ENCODE data around the gene GPR17. TPM values are rescaled to one million over a fixed set of nuclear protein-coding genes. Genes with fewer than 3 reads are reported as not detected.

GPR17 gene, protein sequence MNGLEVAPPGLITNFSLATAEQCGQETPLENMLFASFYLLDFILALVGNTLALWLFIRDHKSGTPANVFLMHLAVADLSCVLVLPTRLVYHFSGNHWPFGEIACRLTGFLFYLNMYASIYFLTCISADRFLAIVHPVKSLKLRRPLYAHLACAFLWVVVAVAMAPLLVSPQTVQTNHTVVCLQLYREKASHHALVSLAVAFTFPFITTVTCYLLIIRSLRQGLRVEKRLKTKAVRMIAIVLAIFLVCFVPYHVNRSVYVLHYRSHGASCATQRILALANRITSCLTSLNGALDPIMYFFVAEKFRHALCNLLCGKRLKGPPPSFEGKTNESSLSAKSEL
- 0.06 to 0.08 TPM (median 0.07 TPM) in 3 of 5 replicates, not detected in the others for total RNA-seq (2022; extraction: Qiagen RNA extraction)

DNA sequence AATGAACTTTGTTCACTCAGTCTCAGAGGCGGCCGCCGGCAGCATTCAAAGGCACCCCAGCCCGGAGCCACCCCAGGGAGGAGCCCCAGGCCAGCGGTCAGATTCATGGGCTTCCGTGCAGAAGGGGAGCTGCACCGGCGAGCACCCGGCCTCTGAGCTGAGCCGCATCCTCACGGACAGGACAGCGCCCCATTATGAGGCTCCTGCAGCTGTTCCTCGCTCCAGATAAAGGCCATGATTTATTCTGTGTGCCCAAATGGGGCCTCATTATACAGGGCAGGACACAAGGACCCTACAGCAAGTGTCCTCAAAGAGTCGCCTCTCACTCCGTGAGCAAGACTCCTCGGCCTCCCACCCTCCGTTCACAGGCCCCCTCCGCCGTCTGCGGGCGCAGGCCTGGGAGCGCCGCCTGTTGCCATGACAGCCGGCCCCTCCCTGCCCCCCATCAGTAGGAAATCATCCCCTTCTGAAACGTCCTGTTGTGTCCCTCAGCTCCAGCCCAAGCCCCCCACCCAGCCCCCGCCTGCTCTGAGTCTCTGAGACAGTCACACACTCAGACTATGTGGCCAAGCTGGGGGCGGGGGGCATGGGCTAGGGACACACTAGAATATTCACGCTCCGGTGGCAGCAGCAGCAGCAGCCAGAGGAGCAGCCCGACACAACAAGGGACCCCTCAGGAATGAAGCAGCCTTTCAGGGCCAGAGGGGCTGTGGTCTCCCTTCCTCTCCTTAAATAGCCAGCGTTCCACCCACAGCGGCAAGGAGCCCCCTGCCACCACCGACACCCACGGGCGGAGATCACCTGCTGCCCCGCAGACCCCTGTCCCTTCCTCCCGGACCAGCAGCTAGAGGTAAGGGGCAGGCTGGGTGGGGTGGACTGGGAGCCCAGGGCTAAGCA lies at the start of gene GPR17:
Gene GPR17 (plus strand): TSS at position 759 of the 897 bp plus-strand sequence. CDS start 4,583 bp downstream, outside the sequence.

DNA sequence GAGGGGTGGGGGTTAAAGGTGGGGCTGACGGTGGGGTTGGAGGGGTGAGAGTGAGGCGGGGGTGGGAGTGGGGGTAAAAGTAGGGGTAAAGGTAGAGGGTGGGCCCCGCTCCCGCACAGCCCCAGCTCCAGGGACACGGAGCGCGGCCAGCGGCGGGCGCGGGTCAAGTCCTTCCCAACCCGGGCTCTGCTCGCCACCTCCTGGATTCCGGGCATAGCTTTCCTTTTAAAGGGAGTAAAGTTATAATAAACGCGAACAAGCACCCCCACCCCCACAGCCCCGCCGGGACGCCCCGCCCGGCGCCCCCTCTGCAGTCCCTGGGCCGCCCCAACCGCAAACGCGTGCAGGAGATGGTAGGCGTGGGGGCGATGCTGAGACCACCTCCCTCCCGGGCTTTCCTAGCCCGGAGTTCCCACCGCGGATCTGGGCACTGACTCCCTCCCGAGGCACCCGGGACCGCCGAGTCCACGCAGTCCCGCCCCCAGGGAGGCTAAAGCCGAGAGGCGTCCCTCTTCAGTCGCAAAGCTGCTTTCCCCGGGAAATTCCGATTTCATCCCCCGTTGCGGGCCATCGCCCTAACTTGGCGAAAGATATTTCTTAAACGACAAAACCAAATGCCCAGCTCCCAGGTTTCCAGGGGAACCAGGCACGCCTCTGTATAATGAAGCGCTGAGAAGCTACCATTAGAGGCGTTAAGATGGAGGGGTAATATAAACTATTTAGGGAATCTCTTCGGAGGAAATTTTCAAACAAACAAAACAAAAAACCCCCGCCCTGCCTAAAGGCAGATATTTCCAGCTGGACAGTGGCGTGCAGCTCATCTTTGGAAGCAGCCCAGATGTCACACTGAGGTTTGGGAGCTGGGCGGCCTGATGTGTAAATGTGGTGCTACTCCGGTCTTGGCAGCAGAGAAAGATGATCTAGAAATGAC lies 29.6 kb downstream of the GPR17 start, which contains the start of gene LIMS2:
Gene LIMS2 (minus strand): TSS at position 200 of the 931 bp plus-strand sequence. CDS start 506 bp downstream, outside the sequence.

DNA sequence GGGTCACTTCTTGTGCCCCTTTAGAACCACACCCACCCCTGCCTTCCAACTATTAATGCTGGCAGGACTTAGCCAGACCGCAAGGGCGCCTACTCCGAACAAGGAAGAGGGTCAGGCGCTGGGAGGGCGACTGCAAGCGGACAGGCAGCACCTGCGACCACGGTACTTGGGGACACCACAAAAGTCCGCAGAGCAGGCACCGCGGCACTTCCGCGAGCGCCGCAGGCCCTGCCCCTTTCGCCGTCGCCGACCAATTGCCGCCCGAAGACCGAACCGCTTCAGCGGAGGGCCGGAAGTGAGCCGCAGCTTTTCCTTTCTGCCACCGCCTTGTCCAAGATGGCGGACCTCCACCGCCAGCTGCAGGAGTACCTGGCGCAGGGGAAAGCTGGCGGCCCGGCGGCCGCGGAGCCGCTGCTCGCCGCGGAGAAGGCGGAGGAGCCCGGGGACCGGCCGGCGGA lies 55.3 kb downstream of the GPR17 start, which contains the start of gene SFT2D3:
Gene SFT2D3 (plus strand): TSS at position 305 of the 458 bp plus-strand sequence. CDS start 32 bp downstream, at position 337.

Other genes with a start within 250 kb of the GPR17 start
- gene PROC, start 227.7 kb upstream of the GPR17 start, total RNA-seq (2022; extraction: Qiagen RNA extraction) = 3.5 to 5.6 TPM (median 5.0 TPM) in 5 replicates
- 39.6 to 45.9 TPM (median 43.6 TPM) in 5 replicates for gene IWS1, start 119.7 kb upstream of the GPR17 start, total RNA-seq (2022; extraction: Qiagen RNA extraction)
- gene MYO7B, start 110.5 kb upstream of the GPR17 start, total RNA-seq (2022; extraction: Qiagen RNA extraction) = 0.11 to 0.31 TPM (median 0.24 TPM) in 5 replicates
- gene LIMS2, start 29.4 kb downstream of the GPR17 start, total RNA-seq (2022; extraction: Qiagen RNA extraction) = 6.2 to 11.8 TPM (median 7.9 TPM) in 5 replicates
- gene SFT2D3, start 55.3 kb downstream of the GPR17 start, total RNA-seq (2022; extraction: Qiagen RNA extraction) = 4.3 to 5.4 TPM (median 4.8 TPM) in 5 replicates
- 18.0 to 28.4 TPM (median 25.5 TPM) in 5 replicates for gene WDR33, start 165.0 kb downstream of the GPR17 start, total RNA-seq (2022; extraction: Qiagen RNA extraction)
- gene POLR2D, start 212.0 kb downstream of the GPR17 start, total RNA-seq (2022; extraction: Qiagen RNA extraction) = 52.2 to 59.6 TPM (median 56.1 TPM) in 5 replicates
- 16.1 to 19.8 TPM (median 16.8 TPM) in 5 replicates for gene AMMECR1L, start 239.8 kb downstream of the GPR17 start, total RNA-seq (2022; extraction: Qiagen RNA extraction)

Measured in A549 treated with dexamethasone at 1 μM for 4 hours (cell line).